GM18868 (cell line): ENCODE data around the gene SLC4A9.

Experiments used
- ATAC-seq: cut with Tn5 transposase; IDR thresholded peaks from one replicate; pipeline ENCODE4 v1.9.1; 2021; ENCODE audit warnings: mild to moderate bottlenecking, moderate library complexity; ENCODE audit not compliant: unreplicated experiment

SLC4A9 gene, protein sequence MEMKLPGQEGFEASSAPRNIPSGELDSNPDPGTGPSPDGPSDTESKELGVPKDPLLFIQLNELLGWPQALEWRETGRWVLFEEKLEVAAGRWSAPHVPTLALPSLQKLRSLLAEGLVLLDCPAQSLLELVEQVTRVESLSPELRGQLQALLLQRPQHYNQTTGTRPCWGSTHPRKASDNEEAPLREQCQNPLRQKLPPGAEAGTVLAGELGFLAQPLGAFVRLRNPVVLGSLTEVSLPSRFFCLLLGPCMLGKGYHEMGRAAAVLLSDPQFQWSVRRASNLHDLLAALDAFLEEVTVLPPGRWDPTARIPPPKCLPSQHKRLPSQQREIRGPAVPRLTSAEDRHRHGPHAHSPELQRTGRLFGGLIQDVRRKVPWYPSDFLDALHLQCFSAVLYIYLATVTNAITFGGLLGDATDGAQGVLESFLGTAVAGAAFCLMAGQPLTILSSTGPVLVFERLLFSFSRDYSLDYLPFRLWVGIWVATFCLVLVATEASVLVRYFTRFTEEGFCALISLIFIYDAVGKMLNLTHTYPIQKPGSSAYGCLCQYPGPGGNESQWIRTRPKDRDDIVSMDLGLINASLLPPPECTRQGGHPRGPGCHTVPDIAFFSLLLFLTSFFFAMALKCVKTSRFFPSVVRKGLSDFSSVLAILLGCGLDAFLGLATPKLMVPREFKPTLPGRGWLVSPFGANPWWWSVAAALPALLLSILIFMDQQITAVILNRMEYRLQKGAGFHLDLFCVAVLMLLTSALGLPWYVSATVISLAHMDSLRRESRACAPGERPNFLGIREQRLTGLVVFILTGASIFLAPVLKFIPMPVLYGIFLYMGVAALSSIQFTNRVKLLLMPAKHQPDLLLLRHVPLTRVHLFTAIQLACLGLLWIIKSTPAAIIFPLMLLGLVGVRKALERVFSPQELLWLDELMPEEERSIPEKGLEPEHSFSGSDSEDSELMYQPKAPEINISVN

DNA sequence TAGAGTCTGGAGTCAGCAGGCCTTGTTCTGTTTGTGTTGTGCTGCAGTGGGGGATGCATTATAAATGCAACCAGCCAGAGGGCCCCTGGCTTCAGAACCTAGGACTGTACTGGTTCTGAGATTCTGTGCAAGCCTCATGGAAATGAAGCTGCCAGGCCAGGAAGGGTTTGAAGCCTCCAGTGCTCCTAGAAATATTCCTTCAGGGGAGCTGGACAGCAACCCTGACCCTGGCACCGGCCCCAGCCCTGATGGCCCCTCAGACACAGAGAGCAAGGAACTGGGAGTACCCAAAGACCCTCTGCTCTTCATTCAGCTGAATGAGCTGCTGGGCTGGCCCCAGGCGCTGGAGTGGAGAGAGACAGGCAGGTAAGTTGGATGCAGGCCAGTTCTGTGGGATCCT is at the start of gene SLC4A9:
SLC4A9 (plus strand) TSS at position 94 of the 400 bp plus-strand sequence; CDS start at position 137, 43 bp downstream.
- ATAC-seq = no peak

DNA sequence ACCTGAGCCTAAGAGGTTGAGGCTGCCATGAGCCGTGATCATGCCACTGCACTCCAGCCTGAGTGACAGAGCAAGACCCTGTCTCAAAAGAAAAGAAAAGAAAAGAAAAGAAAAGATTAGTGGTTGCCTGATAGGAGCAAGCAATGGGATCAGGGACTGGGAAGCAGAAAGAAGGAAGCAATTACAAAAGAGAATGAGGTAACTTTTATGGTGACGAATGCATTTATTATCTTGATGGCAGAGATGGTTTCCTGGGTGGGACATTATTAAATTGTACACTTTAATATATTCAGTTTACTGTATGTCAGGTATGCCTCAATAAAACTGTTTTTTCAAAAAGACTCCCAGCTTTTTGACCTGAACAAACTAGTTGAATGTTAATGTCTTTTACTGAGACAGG is 49.6 kb upstream of the SLC4A9 start:
- no peak for ATAC-seq

DNA sequence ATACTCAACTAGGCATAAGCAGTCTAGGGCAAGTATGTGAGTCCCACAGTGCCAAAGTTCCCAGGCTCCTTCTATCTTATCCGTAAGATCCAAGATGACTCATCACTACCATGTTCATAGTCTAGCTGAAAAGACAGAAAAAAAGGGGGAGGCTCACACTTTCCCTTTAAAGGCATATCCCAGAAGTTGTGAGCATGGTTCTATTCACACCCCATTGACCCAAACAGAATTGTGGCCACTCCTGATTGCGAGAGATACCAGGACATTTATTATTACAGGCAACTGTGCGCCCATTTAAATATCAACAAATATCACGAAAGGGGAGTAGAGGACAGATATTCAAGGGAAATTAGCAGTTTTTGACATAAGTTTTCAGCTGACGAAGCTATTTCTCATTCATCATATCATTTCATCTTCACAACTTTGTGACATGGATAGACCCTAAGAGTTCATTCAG is 49.0 kb upstream of the SLC4A9 start:
- ATAC-seq = no peak

DNA sequence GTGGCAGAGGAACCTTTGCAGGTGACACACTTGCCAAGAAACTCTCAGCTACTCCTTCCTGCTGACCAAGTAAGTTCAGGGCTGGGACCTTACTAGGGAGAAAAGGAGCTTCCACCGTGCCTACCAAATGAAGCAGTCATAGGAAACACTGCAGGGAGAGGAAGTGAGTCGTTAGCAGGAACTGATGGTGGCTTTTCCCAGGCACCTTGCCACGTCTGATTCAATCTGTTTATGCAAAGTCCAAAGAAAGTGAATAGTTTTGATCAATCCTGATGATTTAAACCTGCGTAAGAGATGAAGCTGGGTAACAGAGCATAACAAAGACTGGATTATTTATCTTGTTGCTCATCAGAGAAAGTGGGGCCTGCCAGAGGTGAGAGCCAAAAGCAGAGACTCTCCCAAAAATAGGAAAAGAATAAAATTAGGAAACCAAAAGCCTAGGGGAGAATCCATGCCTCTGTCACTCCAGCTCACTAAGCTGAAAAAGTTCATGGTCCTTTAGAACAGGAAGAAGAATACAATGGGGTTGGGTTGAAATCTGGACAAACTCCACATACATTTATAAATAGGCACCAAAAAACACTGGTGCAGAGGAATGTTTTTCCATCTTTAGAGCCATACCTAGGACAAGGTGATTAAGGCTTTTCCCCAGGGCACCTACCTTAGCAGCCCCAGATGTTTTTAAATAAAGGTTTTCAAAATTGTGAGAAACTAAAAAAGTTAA is 47.8 kb upstream of the SLC4A9 start:
- no peak for ATAC-seq

DNA sequence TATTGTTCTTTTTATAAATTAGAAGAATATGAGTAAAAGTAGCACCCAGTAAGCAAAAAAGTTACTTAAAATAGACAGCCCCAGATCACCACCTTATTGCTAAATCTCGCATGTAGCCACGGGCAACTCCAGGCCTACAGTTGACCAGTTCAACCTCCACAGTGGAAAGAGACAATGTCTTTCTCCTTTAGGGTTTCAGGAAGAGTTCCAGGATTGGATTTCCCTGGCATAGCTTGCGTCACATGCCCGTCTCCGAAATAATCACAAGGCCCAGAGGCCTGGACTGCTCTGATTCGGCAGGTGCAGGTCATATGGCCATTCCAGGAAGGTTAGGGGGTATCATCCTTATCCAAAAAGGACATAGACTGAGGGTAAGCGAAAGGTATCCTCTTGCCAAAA is 47.2 kb upstream of the SLC4A9 start:
- ATAC-seq = no peak

DNA sequence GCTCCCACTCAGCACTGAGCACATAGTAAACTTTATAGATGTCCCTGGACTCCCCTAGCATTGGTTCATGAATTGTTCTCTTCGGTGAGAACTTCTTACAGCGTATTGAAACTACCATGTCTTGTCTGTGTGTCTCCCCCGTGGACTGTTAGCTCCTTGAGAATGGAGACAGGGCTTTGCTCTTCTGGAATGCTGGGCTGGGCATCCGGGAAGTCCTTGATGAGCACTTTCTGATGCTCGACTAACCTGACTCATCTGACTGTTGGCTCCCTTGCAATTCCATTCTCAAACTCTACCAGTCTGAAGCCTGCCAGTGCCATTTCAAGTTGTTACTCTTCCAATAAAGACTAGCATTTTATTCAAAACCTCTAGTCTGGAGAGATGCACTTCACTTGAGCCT is 42.1 kb upstream of the SLC4A9 start:
- ATAC-seq = no peak

DNA sequence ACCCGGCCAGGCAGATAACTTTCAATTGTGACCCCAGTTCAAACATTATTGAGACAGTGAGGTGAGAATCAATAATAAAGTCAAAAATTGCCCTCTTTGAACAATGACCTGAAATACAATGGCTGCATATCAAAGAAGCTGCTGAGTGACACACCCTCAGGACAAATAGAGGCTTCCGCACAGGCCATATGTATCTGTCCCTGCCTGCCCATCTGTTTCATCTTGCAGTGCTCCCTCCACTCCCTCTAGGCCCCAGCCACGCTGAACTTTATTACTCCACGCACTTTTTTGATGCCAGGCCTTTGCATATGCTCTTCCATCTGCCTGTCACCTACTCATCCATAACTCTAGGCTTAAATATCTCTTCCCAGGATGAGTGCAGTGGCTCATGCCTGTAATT is 41.2 kb upstream of the SLC4A9 start:
- no peak for ATAC-seq

DNA sequence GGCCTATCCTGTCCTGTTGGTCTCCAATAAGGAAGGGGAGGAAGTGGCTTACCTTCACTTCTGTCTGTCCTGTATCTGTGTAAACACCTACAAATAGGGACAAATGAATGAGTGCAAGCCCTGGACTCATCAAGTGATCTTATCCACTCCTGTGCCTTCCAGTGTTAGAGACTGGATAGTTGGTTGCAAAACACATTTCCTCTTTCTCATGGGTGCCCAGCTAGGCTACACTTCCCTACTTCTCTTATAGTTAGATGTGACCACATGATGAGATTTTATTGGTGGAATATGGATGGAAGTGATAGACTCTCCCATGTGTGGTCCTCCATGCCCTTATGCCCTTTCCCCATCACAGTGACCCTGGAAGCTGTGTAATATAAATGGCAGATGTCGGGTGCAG is 40.2 kb upstream of the SLC4A9 start:
- no peak for ATAC-seq

DNA sequence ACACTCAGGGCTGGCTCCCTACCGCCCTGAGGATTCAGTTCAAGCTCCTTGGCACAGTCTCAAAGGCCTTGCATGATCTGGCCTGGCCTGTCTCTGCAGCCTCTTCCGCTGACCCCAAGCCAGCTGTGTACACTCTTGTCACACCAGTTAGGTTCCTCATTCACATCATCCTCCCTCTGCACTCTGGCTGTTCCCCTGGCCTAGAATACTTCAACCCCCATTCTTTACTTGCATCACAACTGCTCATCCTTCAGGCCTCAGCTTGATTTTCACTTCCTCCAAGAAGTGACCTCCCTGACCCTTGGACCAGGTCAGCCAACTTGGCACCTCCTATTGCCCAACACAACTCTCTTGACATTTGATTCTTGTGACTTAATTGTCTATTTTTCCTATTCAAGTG is 38.2 kb upstream of the SLC4A9 start:
- ATAC-seq = no peak

DNA sequence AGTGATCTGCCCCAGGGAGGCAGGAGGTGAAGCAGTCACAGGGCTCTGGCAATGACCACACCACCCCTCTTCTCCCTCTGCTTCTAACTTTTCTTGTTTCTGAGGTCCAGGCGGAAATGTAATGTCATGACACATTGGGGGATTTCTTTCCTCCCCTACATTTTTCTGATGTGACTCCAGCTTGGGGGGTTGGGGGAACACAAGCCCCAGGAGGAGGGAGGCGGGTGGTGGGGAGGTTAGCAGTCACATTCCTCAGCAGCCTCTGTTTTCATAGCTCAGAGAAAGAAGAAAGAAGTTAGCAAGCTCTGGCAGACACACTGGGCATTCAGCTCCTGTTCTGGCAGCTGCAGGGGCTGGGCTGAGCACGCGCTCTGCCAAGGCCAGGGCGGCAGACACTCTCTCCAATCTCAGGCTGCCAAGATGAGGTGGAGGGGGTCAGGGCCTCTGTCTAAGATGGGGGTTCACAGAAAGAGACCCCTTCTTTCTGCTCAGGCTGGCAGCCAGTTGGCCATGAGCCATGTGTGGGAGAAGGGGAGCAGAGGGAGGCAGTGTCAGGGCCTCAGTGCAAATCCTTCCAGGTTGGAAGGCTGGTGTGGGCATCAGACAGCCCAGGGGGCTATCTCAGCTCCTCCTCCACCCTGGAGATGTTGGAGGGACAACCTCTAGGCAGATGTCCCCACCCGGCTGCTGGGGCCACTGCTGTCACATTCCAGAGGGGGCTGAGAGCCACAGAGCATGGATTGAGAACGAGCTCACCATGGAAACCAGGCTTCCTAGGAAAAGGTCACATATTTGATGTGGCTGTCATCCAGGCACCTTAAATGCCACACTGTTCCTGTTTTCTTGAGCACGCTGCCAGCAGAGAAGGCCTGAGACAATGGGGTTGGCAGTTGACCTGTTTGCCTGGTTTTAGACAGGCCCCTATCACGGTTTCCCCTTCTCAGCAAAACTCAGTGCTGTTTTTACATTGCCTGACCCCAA is 37.0 kb upstream of the SLC4A9 start:
- ATAC-seq = no peak

DNA sequence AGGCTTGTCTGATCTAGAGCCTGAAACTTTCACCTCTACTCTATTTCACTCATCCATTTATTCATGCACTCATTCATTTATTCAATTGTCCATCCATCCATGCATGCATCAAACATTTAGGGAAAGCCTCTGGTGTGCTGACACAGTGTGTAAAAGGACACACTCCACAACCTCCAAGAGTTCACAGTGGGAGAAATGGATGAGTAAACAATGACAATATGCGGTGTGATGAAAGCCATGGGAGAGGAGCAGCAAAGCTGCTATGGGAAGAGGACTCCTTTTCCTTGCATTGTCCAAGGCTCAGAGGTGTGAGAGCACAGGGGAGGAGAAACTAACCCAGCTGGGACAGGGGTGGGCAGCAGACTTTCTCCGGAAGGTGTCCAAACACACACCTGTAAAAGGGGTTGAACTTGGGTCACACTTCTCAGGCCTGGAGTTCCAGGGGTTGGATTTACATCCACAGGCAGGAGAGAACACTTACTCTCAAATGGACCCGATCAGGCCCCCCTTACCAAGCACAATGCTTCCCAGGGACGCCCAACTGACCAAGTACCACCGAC is 35.9 kb upstream of the SLC4A9 start:
- no peak for ATAC-seq

DNA sequence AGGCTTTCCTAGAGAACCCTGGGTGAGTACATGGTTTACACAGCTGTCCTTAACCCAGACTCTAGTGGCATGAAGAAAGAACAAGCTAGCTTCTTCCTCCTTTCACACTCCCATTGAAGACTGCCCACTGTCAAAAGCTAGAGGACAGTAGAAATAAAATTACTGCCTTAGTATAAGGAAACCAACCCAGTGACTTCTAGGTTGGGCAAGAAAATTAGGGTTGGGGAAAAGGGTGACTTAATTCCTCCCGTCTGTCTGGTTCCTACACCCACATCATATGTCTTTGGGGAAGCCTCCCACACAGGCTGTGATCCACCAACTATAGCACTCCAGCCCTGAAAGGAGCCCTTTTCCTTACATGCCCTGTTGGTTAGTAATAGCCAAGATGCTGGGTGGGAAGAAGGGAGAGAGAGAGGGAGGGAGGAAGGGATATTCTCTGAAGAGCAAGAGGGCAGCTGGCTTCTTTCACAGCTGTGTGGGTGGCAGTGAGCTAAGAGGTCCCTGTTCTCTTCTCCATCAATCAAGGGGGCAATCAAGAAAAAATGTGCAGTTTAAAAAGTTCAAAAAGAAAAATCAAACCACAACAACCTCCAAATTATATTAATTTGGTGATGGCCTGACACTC is 35.3 kb upstream of the SLC4A9 start:
- no peak for ATAC-seq

DNA sequence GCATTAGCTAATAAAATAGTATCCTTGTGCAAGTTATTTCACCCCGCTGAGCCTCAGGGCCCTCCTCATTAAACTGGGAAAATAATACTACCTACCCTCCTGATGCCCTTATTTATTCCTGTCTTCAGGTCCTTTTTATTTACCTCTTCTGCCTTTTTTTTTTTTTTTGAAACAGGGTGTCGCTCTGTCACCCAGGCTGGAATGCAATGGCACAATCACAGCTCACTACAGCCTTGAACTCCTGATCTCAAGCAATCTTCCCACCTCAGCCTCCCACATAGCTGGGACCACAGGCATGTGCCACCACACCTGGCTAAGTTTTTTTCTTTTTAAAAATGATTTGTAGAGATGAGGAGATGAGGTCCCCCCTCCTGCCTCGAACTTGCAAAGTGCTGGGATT is 34.5 kb upstream of the SLC4A9 start:
- ATAC-seq = no peak

DNA sequence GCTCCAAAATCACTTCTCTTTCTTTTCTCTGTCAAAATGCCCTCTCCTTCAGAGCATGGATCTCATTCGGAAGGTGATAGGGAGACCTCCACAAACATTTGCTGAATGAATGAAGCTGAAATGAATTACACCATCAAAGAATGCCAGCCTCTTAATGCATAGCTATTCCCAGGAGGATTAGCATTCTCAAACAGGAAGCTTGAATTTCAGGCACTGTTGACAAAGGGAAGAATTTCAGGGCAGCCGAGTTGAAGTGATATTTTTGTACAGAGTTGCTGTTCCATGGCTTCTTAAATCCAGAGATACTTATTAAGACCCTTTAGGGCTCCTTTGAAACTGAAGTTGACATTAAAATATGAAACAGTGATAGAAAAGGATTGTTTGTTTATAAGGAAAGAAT is 32.4 kb upstream of the SLC4A9 start:
- ATAC-seq = no peak

DNA sequence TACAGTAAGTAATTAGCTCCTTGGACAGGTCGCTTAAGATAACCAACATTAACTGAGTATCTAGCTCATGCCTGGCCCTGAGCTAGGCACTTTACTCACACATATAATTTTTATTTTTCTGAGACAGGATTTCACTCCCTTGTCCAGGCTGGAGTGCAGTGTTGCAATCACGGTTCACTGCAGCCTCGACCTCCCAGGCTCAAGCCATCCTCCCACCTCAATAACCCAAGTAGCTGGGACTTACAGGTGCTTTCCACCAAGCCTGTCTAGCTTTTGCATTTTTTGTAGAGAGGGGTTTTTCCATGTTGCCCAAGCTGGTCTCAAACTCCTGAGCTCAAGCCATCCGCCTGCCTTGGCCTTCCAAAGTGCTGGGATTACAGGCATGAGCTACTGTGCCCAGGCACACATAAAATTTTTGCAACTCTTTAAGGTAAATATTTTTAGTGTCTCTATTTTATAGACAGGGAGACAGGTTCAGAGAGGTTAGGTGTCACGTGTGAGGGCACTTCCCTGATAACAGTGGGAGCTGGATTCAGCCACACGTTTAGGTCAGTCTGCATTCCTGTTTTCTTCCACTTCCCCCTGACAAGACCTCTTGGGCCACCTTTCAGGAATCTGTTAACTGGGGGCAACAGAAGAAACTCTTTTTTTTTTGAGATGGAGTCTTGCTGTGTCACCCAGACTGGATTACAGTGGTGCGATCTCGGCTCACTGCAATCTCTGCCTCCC is 31.8 kb upstream of the SLC4A9 start:
- peak; percentile 70 for ATAC-seq

DNA sequence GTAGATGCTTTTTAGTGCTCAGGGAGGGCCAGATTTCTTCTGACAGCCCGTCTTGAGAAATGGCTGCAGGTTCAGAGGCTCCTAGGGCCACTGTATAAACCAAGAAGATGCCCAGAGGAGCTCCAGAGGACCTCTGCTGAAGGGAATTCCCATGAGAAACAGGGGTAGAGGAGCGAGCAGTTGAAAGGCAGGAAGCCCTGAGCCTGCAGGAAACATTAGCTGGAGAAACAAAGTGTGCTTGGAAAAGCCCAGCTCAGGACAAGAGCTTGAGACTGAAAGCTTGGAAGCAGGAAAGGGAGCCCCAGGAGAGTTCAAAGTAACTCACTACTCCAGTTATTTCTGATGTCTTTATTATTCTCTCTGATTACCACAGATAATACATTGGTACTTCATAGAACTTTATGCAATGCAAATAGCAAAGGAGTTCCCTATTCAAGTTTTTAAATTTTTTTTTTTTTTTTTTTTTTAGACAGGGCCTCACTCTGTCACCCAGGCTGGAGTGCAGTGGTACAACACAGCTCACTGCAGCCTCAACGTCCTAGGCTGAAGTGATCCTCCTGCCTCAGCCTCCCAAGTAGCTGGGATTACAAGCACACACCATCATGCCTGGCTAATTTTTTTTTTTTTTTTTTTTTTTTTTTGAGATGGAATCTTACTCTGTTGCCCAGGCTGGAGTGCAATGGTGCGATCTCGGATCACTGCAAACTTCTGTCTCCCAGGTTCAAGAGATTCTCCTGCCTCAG is 30.1 kb upstream of the SLC4A9 start:
- ATAC-seq = no peak

DNA sequence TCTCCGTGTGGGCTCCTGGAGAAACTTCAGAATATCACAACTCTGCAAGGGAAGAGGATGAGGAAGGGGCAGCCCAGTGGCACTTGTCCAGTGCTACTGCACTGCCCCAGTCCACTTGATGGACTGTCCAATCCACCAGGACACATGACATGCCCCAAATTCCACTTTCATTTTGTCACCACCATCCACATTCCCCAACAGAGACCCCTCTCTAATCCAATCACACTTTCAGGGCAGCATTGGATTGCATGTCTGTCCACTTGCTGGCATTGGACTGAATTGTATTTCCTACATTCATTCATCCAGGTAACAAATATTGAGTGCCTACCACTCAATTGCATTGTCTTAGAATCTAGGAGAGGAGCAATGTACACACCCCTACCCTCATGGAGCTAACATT is 28.4 kb upstream of the SLC4A9 start:
- no peak for ATAC-seq

DNA sequence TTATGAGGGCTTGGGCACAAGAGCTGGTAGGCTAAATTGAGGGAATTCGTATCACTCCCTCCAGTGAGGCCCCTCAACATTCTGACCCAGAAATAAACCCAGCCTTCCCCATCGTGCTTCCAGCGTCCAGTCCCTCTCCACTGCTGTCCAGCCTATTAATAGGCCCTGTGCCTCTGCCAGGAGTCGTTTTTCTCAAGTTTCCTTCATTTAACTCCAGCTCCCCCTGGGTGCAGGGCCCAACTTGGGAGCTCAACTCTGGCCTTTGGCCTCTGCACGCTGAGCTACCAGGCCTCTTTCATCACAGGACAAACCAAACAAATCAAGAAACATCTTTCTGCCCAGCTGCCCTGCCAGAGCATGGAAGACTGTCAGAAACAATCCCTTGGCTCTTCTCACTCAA is 23.6 kb upstream of the SLC4A9 start:
- no peak for ATAC-seq
